Measurements from ENCODE around the gene RAB9A.
"Not testable (repeated sequence)": the region's sequence is repeated elsewhere in the genome, so short reads cannot be mapped to it uniquely, and the experiment has no call there.

The RAB9A gene

DNA sequence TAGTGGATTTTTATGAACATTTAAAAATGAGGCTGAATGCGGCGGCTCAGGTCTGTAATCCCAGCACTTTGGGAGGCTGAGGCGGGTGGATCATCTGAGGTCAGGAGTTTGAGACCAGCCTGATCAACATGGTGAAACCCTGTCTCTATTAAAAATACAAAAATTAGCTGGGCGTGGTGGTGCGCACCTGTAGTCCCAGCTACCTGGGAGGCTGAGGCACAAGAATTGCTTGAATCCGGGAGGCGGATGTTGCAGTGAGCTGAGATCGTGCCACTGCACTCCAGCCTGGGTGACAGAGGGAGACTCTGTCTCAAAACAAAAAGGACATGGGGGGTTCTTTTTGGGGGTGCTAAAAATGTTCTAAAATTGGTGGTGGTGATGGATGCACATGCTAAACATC lies 19.2 kb upstream of the RAB9A start:
- not testable (repeated sequence) for DNase-seq (ENCODE audit: low read depth)

DNA sequence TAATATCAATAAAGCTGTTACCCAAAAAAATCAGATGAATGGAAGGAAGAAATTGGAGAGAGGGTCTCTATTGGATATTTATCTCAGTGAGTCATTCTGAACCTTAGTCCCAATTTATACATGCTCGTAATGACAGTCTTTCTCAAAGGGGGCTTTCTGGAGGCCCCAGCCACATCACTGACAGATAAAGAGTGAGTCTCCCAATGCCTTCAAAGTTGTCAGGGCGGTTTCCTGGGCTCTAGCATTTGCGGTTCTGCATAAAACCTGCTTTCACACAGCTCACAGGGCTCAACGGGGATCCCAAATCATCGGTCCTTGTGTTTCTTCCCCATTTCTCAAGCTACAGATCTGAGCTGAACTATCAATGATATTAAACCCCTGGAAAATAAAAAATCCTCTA lies 18.7 kb upstream of the RAB9A start:
- no peak for DNase-seq (ENCODE audit: low read depth)

GRCh38 chrX:13673016-13673415 lies 15.9 kb upstream of the RAB9A start:
- DNase-seq (ENCODE audit: low read depth): no peak

GRCh38 chrX:13676885-13677284 lies 12.0 kb upstream of the RAB9A start:
- DNase-seq (ENCODE audit: low read depth): no peak

GRCh38 chrX:13679700-13680099 lies 9.2 kb upstream of the RAB9A start:
- DNase-seq (ENCODE audit: low read depth): not testable (repeated sequence)

- no peak for DNase-seq (ENCODE audit: low read depth)
Observed at GRCh38 chrX:13681595-13681994, 7.3 kb upstream of the RAB9A start.

DNA sequence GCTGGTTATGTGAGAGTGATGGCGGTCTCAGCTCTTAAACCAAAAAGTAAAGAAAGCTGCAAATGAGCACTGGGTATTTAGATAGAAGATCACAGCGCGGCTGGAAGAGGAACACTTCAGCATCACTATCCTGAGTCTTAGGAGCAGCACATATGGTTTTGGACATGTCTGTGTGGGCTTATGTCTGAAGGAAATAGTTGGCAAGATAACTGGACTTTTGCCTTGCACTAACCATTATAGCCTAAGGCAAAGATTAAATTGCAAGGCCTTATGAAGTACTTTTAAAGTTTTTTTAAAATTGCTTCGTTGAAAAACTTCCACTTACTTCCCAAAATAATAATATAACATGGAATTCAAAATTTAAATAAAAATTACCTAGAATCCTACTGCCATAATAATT lies 4.6 kb upstream of the RAB9A start:
- DNase-seq (ENCODE audit: low read depth): no peak

GRCh38 chrX:13685126-13685763 lies 3.7 kb upstream of the RAB9A start:
- DNase-seq (ENCODE audit: low read depth): no peak

- no peak for DNase-seq (ENCODE audit: low read depth)
Observed at GRCh38 chrX:13687203-13687602, 1.7 kb upstream of the RAB9A start.

GRCh38 chrX:13688384-13688957 lies 457 bp upstream of the RAB9A start:
- DNase-seq (ENCODE audit: low read depth): no peak

- no peak for DNase-seq (ENCODE audit: low read depth)
Observed at GRCh38 chrX:13689741-13690211, 848 bp downstream of the RAB9A start.

DNA sequence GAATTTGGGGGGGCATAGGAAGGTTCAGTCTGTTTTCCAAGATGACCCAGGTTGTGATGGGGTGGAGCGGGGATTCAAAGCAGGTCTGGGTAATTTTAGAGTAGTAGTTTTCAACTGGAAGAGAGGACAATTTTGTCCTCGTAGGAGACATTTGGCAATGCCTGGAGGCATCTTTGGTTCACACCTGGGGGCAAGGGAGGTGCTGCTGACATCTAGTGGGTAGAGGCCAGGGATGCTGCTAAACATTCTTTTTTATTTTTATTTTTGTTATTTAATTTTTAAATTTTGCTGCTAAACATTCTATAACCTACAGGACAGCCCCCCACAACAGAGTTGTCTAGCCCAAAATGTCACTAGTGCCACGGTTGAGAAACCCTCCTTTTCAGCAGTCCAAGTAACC lies 1.9 kb downstream of the RAB9A start:
- no peak for DNase-seq (ENCODE audit: low read depth)

DNA sequence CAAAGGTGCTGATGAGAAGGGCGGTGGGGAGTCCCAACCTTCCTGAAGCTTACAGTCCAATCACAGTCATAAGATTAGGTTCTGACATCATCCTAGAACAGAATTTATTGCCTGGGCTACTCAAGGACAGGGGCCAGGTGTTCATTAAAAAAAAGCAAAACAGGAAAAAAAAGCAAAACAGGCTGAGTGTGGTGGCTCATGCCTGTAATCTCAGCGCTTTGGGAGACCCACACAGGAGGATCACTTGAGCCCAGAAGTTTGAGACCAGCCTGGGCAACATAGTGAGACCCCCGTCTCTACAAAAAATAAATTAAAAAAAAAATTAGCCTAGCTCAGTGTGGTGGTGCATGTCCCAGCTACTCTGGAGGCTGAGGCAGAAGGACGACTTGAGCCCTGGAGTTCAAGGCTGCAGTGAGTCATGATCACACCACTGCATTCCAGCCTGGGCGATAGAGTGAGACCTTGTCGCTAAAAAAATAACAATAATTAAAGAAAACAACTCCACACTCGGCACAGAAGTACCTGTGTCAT lies 3.0 kb downstream of the RAB9A start:
- DNase-seq (ENCODE audit: low read depth): no peak

- no peak for DNase-seq (ENCODE audit: low read depth)
Observed at GRCh38 chrX:13692771-13693231, 3.9 kb downstream of the RAB9A start.

GRCh38 chrX:13693341-13693961 lies 4.5 kb downstream of the RAB9A start:
- DNase-seq (ENCODE audit: low read depth): no peak

GRCh38 chrX:13694359-13694758 lies 5.4 kb downstream of the RAB9A start:
- no peak for DNase-seq (ENCODE audit: low read depth)

DNA sequence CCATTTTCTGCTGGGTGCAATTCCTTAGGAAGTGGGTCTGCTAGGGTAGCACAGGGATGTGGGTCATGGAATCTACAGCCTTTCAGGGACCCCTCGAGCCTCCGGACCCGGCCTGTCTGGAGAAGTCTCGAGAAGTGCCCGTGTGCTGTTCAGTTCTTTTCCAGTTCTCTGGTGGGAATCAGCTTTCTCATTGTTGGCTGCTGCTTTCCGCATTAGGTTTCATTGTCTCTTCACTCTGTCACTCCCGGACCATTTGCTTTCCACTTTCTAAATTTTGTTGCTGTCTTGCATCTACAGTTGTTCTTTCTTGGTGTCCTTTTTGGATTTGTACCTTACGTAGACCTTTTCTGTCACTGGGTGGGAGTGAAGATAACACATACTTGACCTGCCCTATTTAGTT lies 6.1 kb downstream of the RAB9A start:
- no peak for DNase-seq (ENCODE audit: low read depth)

GRCh38 chrX:13695601-13696115 lies 6.7 kb downstream of the RAB9A start:
- DNase-seq (ENCODE audit: low read depth): no peak

- DNase-seq (ENCODE audit: low read depth): no peak
Observed at GRCh38 chrX:13697455-13697854, 8.5 kb downstream of the RAB9A start.

DNA sequence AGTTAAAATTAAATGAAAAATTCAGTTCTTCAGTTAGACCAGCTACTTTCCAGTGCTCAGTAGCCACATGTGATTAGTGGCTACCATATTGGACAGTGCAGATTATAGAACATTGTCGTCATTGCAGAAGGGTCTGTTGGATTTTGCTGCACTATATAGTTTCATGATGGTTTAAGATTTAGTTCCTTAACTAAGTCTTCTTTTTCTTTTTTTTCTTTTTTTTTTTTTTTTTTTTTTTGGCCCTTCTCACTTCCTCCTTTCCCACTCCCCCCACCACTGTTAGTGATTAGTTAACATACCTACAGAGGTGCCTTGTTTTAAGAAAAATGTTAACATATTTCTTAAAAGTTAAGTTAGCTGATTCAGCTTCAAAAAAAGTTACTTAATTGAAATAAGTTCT lies 9.0 kb downstream of the RAB9A start:
- DNase-seq (ENCODE audit: low read depth): no peak

DNA sequence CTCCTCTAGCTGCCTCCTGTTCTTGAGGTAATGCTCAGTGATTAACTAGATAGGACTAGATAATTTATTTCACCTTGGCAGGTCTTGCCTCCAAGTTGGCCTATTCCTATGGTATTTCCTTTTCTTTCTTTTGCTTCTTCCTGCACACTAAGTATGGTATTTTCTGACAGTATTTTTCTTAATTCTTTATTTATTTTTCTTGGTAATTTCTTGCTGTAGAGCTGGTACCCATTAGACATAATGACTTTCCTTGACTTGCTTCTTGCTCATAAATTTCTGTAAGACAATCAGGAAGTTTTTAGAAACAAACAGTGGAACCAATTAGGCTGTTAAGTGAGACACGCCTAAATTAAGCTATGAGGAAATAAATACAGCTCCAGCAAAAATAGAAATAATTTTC lies 9.5 kb downstream of the RAB9A start:
- no peak for DNase-seq (ENCODE audit: low read depth)

GRCh38 chrX:13699183-13699826 lies 10.4 kb downstream of the RAB9A start:
- DNase-seq (ENCODE audit: low read depth): no peak

- no peak for DNase-seq (ENCODE audit: low read depth)
Observed at GRCh38 chrX:13700380-13700779, 11.5 kb downstream of the RAB9A start.

All from stimulated activated CD8-positive, alpha-beta memory T cell treated with anti-CD3 and anti-CD28 coated beads, Interleukin-15, amount 100 ng/mL, for 24 hours (primary cell).